Gastroesophageal sphincter (tissue), 4 donors: Measurements from ENCODE around the gene PGLYRP3. TPM values are rescaled to one million over a fixed set of nuclear protein-coding genes. Genes with fewer than 3 reads are reported as not detected.

Source experiments
- ATAC-seq: fragments of 150-250 bp; one replicate; pipeline ENCODE4 v1.9.1; 2016; ENCODE audit warnings: mild to moderate bottlenecking, moderate library complexity
- H3K27ac ChIP-seq, 4 donors: fragments of 200-600 bp; sonication (generic) in 3 of 4; 1 replicate in 3 of 4; 2 replicates in 1 of 4; pipeline ENCODE4 v1.5.1; 2016 to 2019
- H3K27me3 ChIP-seq: fragments of 200-600 bp; sonication (generic); one replicate; pipeline ENCODE4 v1.5.1; 2019
- H3K36me3 ChIP-seq, 2 donors: fragments of 200-600 bp; sonication (generic); one replicate each; pipeline ENCODE4 v1.5.1; 2019; ENCODE audit warnings: control low read depth in 1 of 2
- H3K4me1 ChIP-seq, 3 donors: fragments of 200-600 bp; sonication (generic); 1 replicate in 2 of 3; 2 replicates in 1 of 3; pipeline ENCODE4 v1.5.1; 2016 to 2019; ENCODE audit warnings: control low read depth in 2 of 3
- H3K4me3 ChIP-seq, 2 donors: fragments of 200-600 bp; sonication (generic); one replicate each; pipeline ENCODE4 v1.5.1; 2019; ENCODE audit warnings: mild to moderate bottlenecking in 1 of 2, moderate library complexity in 1 of 2
- H3K9me3 ChIP-seq, 3 donors: fragments of 200-600 bp; sonication (generic); one replicate each; pipeline ENCODE4 v1.5.1; 2017 to 2019; ENCODE audit warnings: control low read depth in 2 of 3
- CTCF ChIP-seq, 4 experiments: fragments of 200-600 bp in 2 of 4; fragments of 450-650 bp in 2 of 4; sonication (generic) in 1 of 4; IDR thresholded peaks; one replicate each; pipeline ENCODE4 v1.5.1; 2017 to 2019; ENCODE audit warnings: antibody characterized with exemption in 4 of 4, mild to moderate bottlenecking in 2 of 4, moderate library complexity in 2 of 4
- EP300 ChIP-seq: sonication (generic); formaldehyde crosslinking; IDR thresholded peaks from one replicate; pipeline ENCODE4 v1.6.1; 2017; ENCODE audit warnings: antibody characterized with exemption, mild to moderate bottlenecking
- POLR2A ChIP-seq, 2 donors: fragments of 450-650 bp; IDR thresholded peaks; one replicate each; pipeline ENCODE4 v1.6.1; 2017; ENCODE audit warnings: antibody characterized with exemption in 2 of 2, mild to moderate bottlenecking in 2 of 2, moderate library complexity in 1 of 2
- POLR2AphosphoS5 ChIP-seq: sonication (generic); formaldehyde crosslinking; IDR thresholded peaks from one replicate; pipeline ENCODE4 v1.6.1; 2017; ENCODE audit warnings: antibody characterized with exemption
- WGBS, 2 donors: methylation state at CpG; one replicate each; pipeline ENCODE4 v1.1.5; 2018; ENCODE audit warnings: low coverage in 1 of 2; 5-methylcytosine and 5-hydroxymethylcytosine counted together
- total RNA-seq, 4 donors: library from RNA; depleted of rRNA; stranded (reverse); fragments of >200 nt; gene quantifications; one replicate each; pipeline ENCODE4 v1.1.0, GENCODE V29; 2016

PGLYRP3 gene
- total RNA-seq, 4 donors from 2014 or later, result 0.45 TPM; not detected in 3

GRCh38 chr1:153340356-153340755 lies 27.6 kb upstream of the PGLYRP3 start:
- TF ChIP-seq EP300 (no peak), POLR2AphosphoS5 (no peak), CTCF (IDR thresholded peaks at IDR 0.05) (no peak), POLR2A (IDR thresholded peaks at IDR 0.05) (no peak)
- Histone ChIP-seq H3K9me3 (no peaks in the 10 kb centered on the region), H3K36me3 (no peaks in the 10 kb centered on the region), H3K27me3 (peaks cover 38% of the 10 kb centered on the region), H3K27ac (no peak overlapping the region), H3K4me1 (no peaks in the 10 kb centered on the region), H3K4me3 (no peak overlapping the region)
- WGBS, 2 donors, result 83 to 91% methylated on average over 6 to 10 of the region's 10 CpGs
- ATAC-seq, result no peak

DNA sequence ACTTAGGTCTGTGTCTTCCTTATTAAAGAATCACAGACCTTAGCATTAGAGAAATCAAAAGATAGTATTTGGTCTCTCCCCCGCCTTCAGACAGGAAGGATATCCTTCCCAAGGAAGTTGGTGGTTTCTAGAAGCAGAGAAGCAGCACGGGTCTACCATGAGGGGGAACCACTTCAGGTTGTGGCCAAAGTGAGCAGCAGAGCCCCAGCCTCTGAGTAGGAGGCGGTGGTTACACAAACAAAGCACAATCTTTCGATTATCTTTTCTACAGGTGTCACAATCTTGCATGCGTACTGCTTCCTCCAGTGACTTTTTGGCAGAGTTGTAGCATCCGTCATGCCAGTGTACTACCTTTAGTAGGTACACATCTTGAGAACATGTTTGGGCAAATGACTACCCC lies 27.1 kb upstream of the PGLYRP3 start:
- H3K4me1 ChIP-seq, result no peaks in the 10 kb centered on the region
- no peak for TF ChIP-seq POLR2A (IDR thresholded peaks at IDR 0.05)
- H3K9me3 ChIP-seq, result no peaks in the 10 kb centered on the region
- no peak overlapping the region for H3K27ac ChIP-seq
- ATAC-seq, result no peak
- no peak overlapping the region for H3K4me3 ChIP-seq
- WGBS, 2 donors, result 67 to 71% methylated on average over 5 of the region's 6 CpGs
- H3K36me3 ChIP-seq, result no peaks in the 10 kb centered on the region
- peaks cover 33% of the 10 kb centered on the region for H3K27me3 ChIP-seq

DNA sequence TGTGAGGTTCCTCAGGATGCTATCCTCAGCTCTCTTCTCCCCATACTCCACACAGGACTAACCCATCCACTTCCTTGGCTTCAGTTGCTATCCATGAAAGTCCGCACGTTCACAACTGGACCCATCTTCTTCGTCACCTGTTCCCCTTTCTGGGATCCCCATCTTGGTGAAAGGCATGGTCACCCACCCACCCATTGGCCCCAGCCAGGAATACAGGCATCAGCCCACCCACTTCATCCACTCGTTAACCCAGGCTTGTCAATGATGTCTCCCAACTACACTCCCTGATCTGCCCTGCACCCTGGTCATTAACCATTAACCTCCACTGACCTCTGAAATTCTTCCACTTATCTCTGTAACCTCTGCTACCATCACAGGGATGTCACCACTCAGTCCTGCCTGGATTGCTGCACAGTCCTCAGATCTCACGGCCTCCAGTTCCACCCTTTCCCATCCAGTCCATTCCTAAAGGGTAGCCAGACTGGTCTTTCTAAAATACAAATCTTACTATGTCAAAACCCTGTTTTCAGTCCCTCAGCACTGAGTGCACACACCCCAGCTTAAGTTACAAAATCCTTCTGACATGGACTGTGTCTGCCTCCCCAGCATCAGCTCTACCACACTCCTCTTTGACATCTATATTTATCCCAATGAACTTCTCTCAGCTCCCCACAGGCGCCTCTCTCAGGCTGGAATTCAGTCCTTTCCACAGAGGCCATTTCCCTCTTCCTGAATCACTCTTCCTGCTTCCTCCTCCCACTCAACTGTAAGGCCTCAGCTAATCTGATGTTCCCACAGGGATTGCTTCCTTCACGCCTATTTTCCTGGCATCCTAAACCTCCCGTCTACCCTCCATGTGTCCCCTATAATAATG lies 25.5 kb upstream of the PGLYRP3 start:
- Histone ChIP-seq H3K4me1 (no peaks in the 10 kb centered on the region), H3K36me3 (no peaks in the 10 kb centered on the region), H3K27ac (no peak overlapping the region), H3K4me3 (no peak overlapping the region), H3K9me3 (no peaks in the 10 kb centered on the region), H3K27me3 (peaks cover 24% of the 10 kb centered on the region)
- WGBS, 2 donors, result 57 to 61% methylated on average over 8 of the region's 8 CpGs
- no peak for TF ChIP-seq CTCF (IDR thresholded peaks at IDR 0.05)
- no peak for TF ChIP-seq POLR2AphosphoS5
- no peak for TF ChIP-seq POLR2A (IDR thresholded peaks at IDR 0.05)
- no peak for TF ChIP-seq EP300
- no peak for ATAC-seq

- no peaks in the 10 kb centered on the region for H3K36me3 ChIP-seq
- peaks cover 24% of the 10 kb centered on the region for H3K27me3 ChIP-seq
- H3K9me3 ChIP-seq, result peaks cover 0 to 9% (median 0%) of the 10 kb centered on the region in 3 donors
- H3K27ac ChIP-seq, result no peak overlapping the region
- H3K4me1 ChIP-seq, result no peaks in the 10 kb centered on the region
- no peak for TF ChIP-seq CTCF (IDR thresholded peaks at IDR 0.05)
- TF ChIP-seq EP300, result no peak
- no peak for TF ChIP-seq POLR2A (IDR thresholded peaks at IDR 0.05)
- TF ChIP-seq POLR2AphosphoS5, result no peak
- ATAC-seq, result no peak
- H3K4me3 ChIP-seq, result no peak overlapping the region
Observed at GRCh38 chr1:153336650-153337049, 23.9 kb upstream of the PGLYRP3 start.

- TF ChIP-seq POLR2A (IDR thresholded peaks at IDR 0.05), result no peak
- TF ChIP-seq EP300, result no peak
- Histone ChIP-seq H3K4me3 (no peak overlapping the region), H3K4me1 (no peaks in the 10 kb centered on the region), H3K36me3 (no peaks in the 10 kb centered on the region), H3K27ac (no peak overlapping the region), H3K27me3 (peaks cover 11% of the 10 kb centered on the region), H3K9me3 (peaks cover 0 to 33% (median 0%) of the 10 kb centered on the region in 3 donors)
- no peak for ATAC-seq
- 78 to 87% methylated on average over 1 of the region's 1 CpG for WGBS, 2 donors
Observed at GRCh38 chr1:153333902-153334301, 21.1 kb upstream of the PGLYRP3 start.

DNA sequence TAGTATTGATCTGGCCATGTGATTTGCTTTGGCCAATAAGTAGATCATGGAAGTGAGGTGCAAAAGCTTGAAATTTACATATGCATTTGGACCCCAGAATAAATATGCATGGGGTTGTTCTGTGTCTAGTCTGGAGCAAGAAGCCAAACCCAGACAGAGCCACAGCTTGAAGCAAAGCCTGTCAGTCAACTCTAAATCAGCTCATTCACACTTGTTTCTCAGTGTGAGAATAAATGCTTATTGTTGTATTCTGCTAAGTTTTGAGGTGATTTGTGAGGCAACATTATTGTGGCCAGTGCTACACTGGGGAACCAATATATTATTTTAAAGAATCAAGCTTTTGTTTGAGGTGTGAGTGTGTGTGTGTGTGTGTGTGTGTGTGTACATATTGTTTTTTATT lies 12.2 kb upstream of the PGLYRP3 start:
- Histone ChIP-seq H3K27ac (no peak overlapping the region), H3K4me3 (no peak overlapping the region), H3K27me3 (peaks cover 12% of the 10 kb centered on the region), H3K4me1 (no peaks in the 10 kb centered on the region), H3K36me3 (no peaks in the 10 kb centered on the region), H3K9me3 (peaks cover 0 to 65% (median 0%) of the 10 kb centered on the region in 3 donors)
- ATAC-seq, result no peak
- TF ChIP-seq POLR2A (IDR thresholded peaks at IDR 0.05), result no peak
- no peak for TF ChIP-seq EP300
